Measurements from ENCODE around the gene PDCD1.

- TF ChIP-seq CTCF (IDR thresholded peaks at IDR 0.05; ENCODE audit: low read depth, low read length) = no peak
- TF ChIP-seq EZH2phosphoT487 (IDR thresholded peaks at IDR 0.05; ENCODE audit: low read depth) = no peak
These were observed 2.6 kb upstream of the PDCD1 start for GRCh38 chr2:241861264-241861663.
